ENCODE data around the gene SMLR1.

The SMLR1 gene

GRCh38 chr6:130852844-130853554 lies 25.8 kb downstream of the SMLR1 start:
- DNase-seq: peak; percentile 72

DNA sequence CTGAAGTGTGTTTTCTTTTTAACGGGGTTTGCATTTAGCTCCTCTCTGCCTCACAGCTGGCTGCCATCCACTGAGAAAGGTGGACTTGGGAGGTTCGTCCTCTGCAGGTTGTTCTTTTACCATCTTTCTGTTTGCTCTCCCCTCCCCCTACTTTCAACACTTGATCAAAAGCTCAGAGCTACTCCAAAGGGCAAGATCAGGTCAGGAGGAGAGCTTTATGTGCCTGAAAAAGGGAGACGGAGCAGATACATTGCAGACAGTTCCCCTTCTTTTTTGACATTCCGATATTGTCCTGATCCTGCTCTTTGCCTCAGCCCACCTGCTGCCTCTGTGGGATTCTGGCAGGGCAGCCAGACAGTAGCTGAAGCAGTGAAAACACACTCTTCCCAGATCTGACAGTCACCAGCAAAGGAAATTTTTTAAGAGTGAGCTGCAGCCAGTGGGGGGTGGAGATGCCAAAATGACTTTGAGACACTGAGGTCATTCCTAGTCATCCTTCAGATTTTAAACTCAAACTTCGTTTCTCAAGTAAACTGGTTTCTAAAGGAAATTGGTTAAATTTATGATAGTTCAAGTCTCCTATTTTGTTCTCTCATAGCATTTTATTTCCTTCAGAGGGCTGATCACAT lies 26.5 kb downstream of the SMLR1 start:
- peak; percentile 89 for DNase-seq

DNA sequence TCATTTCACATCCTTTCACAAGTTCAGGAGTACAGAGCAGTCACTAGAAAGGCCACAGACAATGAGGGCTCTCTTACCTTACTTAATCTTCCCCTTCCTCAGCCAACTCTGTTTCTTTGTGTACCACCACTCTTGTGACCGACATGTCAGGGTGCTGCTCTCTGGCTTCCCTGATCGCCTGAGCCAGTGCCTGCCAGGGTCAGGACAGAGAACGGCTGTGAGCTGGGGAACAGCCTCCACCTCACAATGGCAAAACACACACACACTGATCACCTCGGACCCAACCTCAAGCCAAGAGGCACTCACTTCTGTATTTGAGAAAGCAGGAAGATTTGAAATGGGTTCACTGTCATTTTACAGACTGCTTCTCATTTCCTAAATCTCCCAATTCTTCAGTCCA lies 30.8 kb downstream of the SMLR1 start:
- DNase-seq: no peak

DNA sequence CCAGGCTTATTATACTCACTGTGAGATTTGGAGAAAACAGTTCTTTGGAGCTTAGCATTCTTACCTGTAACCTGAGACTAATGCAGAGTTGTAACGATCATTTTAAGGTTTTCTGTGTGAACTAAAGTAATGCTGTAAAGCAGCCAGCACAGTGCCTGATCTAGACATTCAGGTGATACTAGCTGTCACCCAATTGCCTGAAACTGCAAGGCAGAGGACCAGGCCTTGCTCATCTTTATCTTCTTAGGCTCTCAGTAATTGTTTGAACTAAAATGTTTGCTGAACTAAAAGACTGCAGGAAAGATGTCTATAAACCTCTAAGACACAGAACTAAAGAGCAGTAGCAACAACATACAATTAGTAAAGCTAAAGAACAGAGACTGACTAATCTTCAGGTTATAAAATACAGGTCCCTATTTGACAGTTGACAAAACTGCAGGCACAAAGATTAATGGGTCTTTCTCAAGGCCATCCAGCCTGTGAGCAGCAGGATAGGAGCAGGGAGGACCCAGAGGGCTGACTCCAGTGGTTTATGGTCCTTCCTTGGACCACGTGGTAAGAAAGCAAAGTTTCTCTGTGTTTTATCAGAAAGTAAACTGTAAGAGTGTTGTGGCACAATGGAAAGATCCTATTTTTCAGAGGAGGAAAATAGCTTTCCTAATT lies 31.4 kb downstream of the SMLR1 start:
- DNase-seq: no peak

GRCh38 chr6:130859161-130859867 lies 32.1 kb downstream of the SMLR1 start:
- no peak for DNase-seq

- DNase-seq: no peak
Observed at GRCh38 chr6:130862370-130862769, 35.2 kb downstream of the SMLR1 start.

GRCh38 chr6:130863415-130864230 lies 36.4 kb downstream of the SMLR1 start:
- DNase-seq: no peak

DNA sequence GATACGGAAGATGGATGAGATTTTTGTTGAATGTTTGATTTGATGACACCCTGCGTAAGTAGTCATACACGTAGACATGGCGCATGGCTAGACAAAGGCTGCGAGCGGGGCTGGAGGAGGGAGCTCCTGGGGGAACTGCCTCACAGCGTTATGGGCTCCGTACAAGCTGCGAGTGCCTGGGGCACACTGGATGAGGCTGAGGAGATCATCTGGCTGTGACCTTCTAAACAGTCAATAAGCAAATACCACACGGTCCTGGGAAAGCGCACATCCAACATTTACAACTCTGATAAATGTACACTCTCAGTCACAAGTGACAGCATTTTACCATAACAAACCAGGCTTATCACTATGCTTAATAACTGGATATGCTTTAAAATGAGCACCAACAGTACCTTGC lies 37.1 kb downstream of the SMLR1 start:
- DNase-seq: no peak

DNA sequence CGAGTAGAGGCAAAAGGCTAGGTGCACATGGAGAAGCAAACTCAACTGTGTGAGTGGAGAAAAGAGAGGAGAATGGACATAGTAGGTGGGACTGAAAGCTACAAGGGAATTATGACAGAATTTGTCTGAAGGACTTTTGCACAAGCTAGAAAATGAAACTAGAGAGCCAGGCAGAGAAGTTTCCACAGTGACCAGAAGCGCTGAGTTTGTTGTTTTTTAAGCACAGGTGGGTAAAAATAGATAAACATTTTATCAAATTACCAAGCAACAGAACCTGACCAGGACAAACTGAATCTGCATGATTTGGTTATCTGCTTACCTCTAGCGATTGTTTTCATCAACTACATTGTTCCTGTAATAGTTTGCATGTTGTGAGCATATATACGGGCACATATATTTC lies 38.6 kb downstream of the SMLR1 start:
- no peak for DNase-seq

GRCh38 chr6:130869681-130870080 lies 42.5 kb downstream of the SMLR1 start:
- DNase-seq: no peak

GRCh38 chr6:130870179-130870880 lies 43.1 kb downstream of the SMLR1 start:
- no peak for DNase-seq

DNA sequence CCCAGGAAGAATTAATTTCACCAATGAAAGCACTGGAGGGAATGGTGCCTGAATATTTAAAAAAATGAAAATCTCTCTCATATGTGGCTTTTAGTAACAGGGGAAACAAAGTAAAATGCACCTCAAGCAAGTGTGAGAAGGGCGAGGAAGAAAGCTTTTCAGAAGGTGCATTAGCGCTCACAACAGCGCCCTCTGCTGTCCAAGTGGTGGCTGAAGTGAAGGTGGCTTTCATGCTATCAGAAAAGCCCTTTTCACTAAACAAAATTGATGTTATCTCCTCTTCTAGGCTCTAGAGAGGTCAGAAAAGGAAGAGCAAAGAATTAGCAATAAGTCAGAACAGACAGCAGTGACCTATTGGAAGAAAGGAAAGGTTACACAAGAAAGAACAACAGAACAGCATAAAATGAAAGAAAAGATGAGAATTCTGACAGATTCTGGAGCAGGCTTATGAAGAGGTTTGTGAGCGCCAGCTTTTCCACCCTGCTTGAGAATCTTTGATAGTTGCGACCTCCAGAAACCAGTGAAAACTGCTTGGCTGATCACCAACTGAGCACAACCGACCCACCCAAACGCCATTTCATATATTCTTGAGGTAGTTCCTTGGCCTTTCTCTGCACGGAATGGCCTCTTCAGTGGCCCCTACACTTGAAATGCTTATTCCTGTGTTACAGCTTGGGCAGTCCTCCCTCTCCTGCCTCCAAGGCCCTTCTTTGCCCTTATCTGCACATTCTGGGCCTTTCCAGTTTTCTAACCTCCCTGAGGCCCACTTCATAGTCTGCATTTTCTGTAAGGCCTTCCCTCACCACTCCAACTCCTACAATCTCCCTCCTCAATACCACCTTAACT lies 45.3 kb downstream of the SMLR1 start:
- peak; percentile 58 for DNase-seq

DNA sequence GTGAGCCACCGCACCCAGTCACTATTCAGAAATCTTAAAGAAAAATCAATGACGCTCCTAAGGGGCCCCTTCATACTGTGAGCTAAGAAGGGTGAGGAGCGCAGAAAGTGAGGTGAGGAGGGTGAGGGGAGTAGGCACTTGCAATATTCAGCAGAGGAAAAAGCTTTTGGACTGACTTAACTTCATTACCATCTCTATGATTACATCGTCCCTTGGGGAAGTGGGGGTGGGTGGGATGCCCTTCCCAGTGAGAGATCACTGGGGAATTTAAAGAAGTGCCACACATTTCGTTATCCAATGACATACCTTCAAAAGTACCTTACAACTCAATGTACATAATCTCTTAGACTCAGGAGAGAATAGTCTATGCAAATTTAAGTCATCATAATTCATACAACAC lies 46.5 kb downstream of the SMLR1 start:
- DNase-seq: peak; percentile 13

DNA sequence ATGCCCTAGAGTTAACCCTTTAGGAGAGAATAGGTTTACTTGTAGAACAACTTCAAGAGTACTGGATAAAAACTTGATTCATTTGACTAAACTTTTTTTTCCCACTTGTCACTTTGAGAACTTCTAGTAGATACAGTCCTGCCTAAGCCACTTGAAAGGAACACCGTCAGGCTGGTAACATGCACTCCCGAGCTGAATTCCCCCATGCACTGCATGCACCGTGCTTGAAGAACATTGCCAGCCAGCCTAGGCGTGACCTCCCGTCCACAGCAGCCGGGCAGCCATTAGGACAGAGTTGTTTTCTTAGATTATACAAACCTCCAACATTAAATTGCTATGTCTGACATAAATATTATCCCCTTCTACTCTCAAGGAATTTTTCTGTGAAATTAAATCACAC lies 52.6 kb downstream of the SMLR1 start:
- DNase-seq: no peak

- no peak for DNase-seq
Observed at GRCh38 chr6:130882370-130882769, 55.2 kb downstream of the SMLR1 start.

- peak; percentile 76 for DNase-seq
Observed at GRCh38 chr6:130885392-130886192, 58.4 kb downstream of the SMLR1 start.
